Prostate gland (tissue), 2 donors: ENCODE measurements around the gene DMWD. TPM values are rescaled to one million over a fixed set of nuclear protein-coding genes. Genes with fewer than 3 reads are reported as not detected.

Experiments
- DNase-seq: peaks from one replicate; pipeline ENCODE4 v3.0.0-alpha.2; 2019; ENCODE audit warnings: low spot score
- H3K27ac ChIP-seq, 2 donors: fragments of 200-600 bp; sonication (generic); 2 replicates each; pipeline ENCODE4 v1.5.1; 2017 to 2019
- H3K27me3 ChIP-seq: fragments of 200-600 bp; sonication (generic); replicated peaks from 2 replicates; pipeline ENCODE4 v1.5.1; 2019; ENCODE audit not compliant: insufficient read depth
- H3K36me3 ChIP-seq, 2 donors: fragments of 200-600 bp; sonication (generic); 1 replicate in 1 of 2; 2 replicates in 1 of 2; pipeline versions ENCODE4 v1.5.1 to v1.8.1; 2017 to 2019
- H3K4me1 ChIP-seq: fragments of 200-600 bp; sonication (generic); replicated peaks from 2 replicates; pipeline ENCODE4 v1.5.1; 2019
- H3K4me3 ChIP-seq, 2 donors: fragments of 200-600 bp; sonication (generic); 2 replicates each; pipeline ENCODE4 v1.5.1; 2017 to 2019
- H3K9me3 ChIP-seq: fragments of 200-600 bp; sonication (generic); 2 replicates; pipeline ENCODE4 v1.5.1; 2017
- CTCF ChIP-seq, 4 experiments: fragments of 200-600 bp in 2 of 4; fragments of 450-650 bp in 2 of 4; sonication (generic) in 2 of 4; IDR thresholded peaks; 1 replicate in 3 of 4; 2 replicates in 1 of 4; pipeline ENCODE4 v1.5.1; 2016 to 2019; ENCODE audit warnings: antibody characterized with exemption in 4 of 4, mild to moderate bottlenecking in 2 of 4, moderate library complexity in 2 of 4
- POLR2A ChIP-seq: fragments of 450-650 bp; IDR thresholded peaks from one replicate; pipeline ENCODE4 v1.6.1; 2016; ENCODE audit warnings: antibody characterized with exemption, mild to moderate bottlenecking
- POLR2AphosphoS5 ChIP-seq: sonication (generic); formaldehyde crosslinking; IDR thresholded peaks from one replicate; pipeline ENCODE4 v1.6.1; 2017; ENCODE audit warnings: antibody characterized with exemption
- WGBS: methylation state at CpG from one replicate; pipeline ENCODE4 v1.1.5; 2018; 5-methylcytosine and 5-hydroxymethylcytosine counted together
- intact Hi-C: fragments of 100-400 bp; cut with DNase I; formaldehyde crosslinking; loops from one replicate; pipeline ENCODE4 v1.14.2; 2022
- total RNA-seq, 2 donors: library from RNA; depleted of rRNA; stranded (reverse); fragments of >200 nt; gene quantifications; one replicate each; pipeline ENCODE4 v1.1.0, GENCODE V29; 2016

DMWD gene
- total RNA-seq, 2 donors from 2014 or later, result 35.5 to 96.7 TPM

- no peaks in the 10 kb centered on the region for H3K36me3 ChIP-seq
- TF ChIP-seq CTCF (IDR thresholded peaks at IDR 0.05) (no peak), POLR2AphosphoS5 (no peak), POLR2A (no peak)
- H3K9me3 ChIP-seq, result no peaks in the 10 kb centered on the region
- peaks cover 34% of the 10 kb centered on the region for H3K4me1 ChIP-seq
- H3K27me3 ChIP-seq, result no peaks in the 10 kb centered on the region
- 7% methylated on average over 22 of the region's 24 CpGs for WGBS
- DNase-seq, result no peak
- peak overlapping the region; percentile 97 to 99 for H3K27ac ChIP-seq
- peak overlapping the region; percentile 79 to 83 for H3K4me3 ChIP-seq
- intact Hi-C loops, result loop anchor here (5.0 kb wide), 2 partner anchors 50 to 75 kb away; partner anchors contain the start of genes QPCTL and SNRPD2
Measured at GRCh38 chr19:45766869-45767346, 25.7 kb downstream of the DMWD start.

- WGBS, result 44% methylated on average over 16 of the region's 17 CpGs
- no peak for DNase-seq
- intact Hi-C loops, result loop anchor here (5.0 kb wide), 2 partner anchors 49 to 74 kb away; partner anchors contain the start of genes QPCTL and SNRPD2
- TF ChIP-seq CTCF (IDR thresholded peaks at IDR 0.05) (no peak), POLR2A (no peak), POLR2AphosphoS5 (no peak)
- H3K9me3 ChIP-seq, result no peaks in the 10 kb centered on the region
- peak overlapping the region; percentile 79 to 83 for H3K4me3 ChIP-seq
- no peaks in the 10 kb centered on the region for H3K36me3 ChIP-seq
- H3K27ac ChIP-seq, result peak overlapping the region; percentile 97 to 99
- no peaks in the 10 kb centered on the region for H3K27me3 ChIP-seq
- H3K4me1 ChIP-seq, result peaks cover 34% of the 10 kb centered on the region
Measured at GRCh38 chr19:45766296-45766868, 26.3 kb downstream of the DMWD start.

GRCh38 chr19:45765702-45766295 is 26.8 kb downstream of the DMWD start:
- Histone ChIP-seq H3K36me3 (no peaks in the 10 kb centered on the region), H3K27me3 (no peaks in the 10 kb centered on the region), H3K4me3 (peak overlapping the region in 1 of 2 donors; percentile 79), H3K4me1 (peaks cover 30% of the 10 kb centered on the region), H3K27ac (peak overlapping the region; percentile 97 to 99), H3K9me3 (no peaks in the 10 kb centered on the region)
- intact Hi-C loops, result loop anchor here (5.0 kb wide), 2 partner anchors 48 to 73 kb away; partner anchors contain the start of genes QPCTL and SNRPD2
- 56% methylated on average over 23 of the region's 23 CpGs for WGBS
- DNase-seq, result no peak
- TF ChIP-seq POLR2AphosphoS5, result no peak
- no peak for TF ChIP-seq CTCF (IDR thresholded peaks at IDR 0.05)
- no peak for TF ChIP-seq POLR2A

GRCh38 chr19:45764945-45765701 is 27.5 kb downstream of the DMWD start:
- no peaks in the 10 kb centered on the region for H3K36me3 ChIP-seq
- WGBS, result 61% methylated on average over 21 of the region's 21 CpGs
- H3K9me3 ChIP-seq, result no peaks in the 10 kb centered on the region
- H3K4me1 ChIP-seq, result peaks cover 29% of the 10 kb centered on the region
- no peak overlapping the region for H3K4me3 ChIP-seq
- intact Hi-C loops, result loop anchor here (5.0 kb wide), 2 partner anchors 48 to 73 kb away; partner anchors contain the start of genes QPCTL and SNRPD2
- TF ChIP-seq CTCF (IDR thresholded peaks at IDR 0.05) (no peak), POLR2A (no peak), POLR2AphosphoS5 (no peak)
- DNase-seq, result no peak
- peak overlapping the region; percentile 36 to 99 for H3K27ac ChIP-seq
- H3K27me3 ChIP-seq, result no peaks in the 10 kb centered on the region
